HFF-Myc (cell line): Measurements from ENCODE around the gene SFI1.

Source experiments
- DNase-seq: peaks from one replicate; pipeline ENCODE4 v3.0.0-alpha.2; 2011; ENCODE audit warnings: low read depth; ENCODE audit errors: extremely low read depth
- H3K4me3 ChIP-seq: replicated peaks from 2 replicates; pipeline ENCODE4 v1.5.1; 2011; ENCODE audit warnings: low read depth, mild to moderate bottlenecking, control low read depth, low read length
- CTCF ChIP-seq: IDR thresholded peaks from 2 replicates; pipeline ENCODE4 v1.5.1; 2012; ENCODE audit warnings: mild to moderate bottlenecking, low read depth, low read length, control low read depth; ENCODE audit errors: missing control alignments

Gene SFI1

GRCh38 chr22:31639436-31640039 is 143.2 kb downstream of the SFI1 start:
- no peak for TF ChIP-seq CTCF
- DNase-seq, result no peak
- H3K4me3 ChIP-seq, result no peak overlapping the region

GRCh38 chr22:31646186-31647019 is 150.1 kb downstream of the SFI1 start:
- no peak overlapping the region for H3K4me3 ChIP-seq
- DNase-seq, result peak; percentile 95
- no peak for TF ChIP-seq CTCF

- DNase-seq, result no peak
- no peak for TF ChIP-seq CTCF
- H3K4me3 ChIP-seq, result no peak overlapping the region
Observed at GRCh38 chr22:31647066-31647465, 150.7 kb downstream of the SFI1 start.

GRCh38 chr22:31647523-31648320 is 151.4 kb downstream of the SFI1 start:
- no peak for TF ChIP-seq CTCF
- no peak for DNase-seq

GRCh38 chr22:31650391-31650790 is 154.1 kb downstream of the SFI1 start:
- DNase-seq, result no peak
- H3K4me3 ChIP-seq, result no peak overlapping the region
- TF ChIP-seq CTCF, result no peak

More at GRCh38 chr22:31647523-31648320, 151.4 kb downstream of the SFI1 start:
- no peak overlapping the region for H3K4me3 ChIP-seq

- no peak overlapping the region for H3K4me3 ChIP-seq
- no peak for TF ChIP-seq CTCF
- DNase-seq, result no peak
Observed at GRCh38 chr22:31651664-31652063, 155.3 kb downstream of the SFI1 start.
